HEK293 (cell line): ENCODE results near the gene SYNDIG1.

Experiments used
- CTCF ChIA-PET: fragments of 350-600 bp; formaldehyde crosslinking; extraction: SDS; loops from one replicate; lab custom pipeline; 2021; ENCODE audit warnings: antibody characterized with exemption; lab: Yijun Ruan, JAX
- POLR2A ChIA-PET: fragments of 300-600 bp; formaldehyde crosslinking; extraction: SDS; loops from one replicate; lab custom pipeline; 2020; ENCODE audit warnings: antibody characterized with exemption, inconsistent platforms; lab: Yijun Ruan, JAX
- H3K27ac ChIP-seq: fragments of 200-500 bp; sonication (Bioruptor generic); 2 replicates; pipeline ENCODE4 v1.5.1; 2014; ENCODE audit warnings: low read depth, low read length, control low read depth, inconsistent platforms; ENCODE audit errors: extremely low read depth
- H3K36me3 ChIP-seq, 2 experiments: fragments of 200-500 bp in 1 of 2; sonication (Bioruptor generic) in 1 of 2; 1 replicate in 1 of 2; 2 replicates in 1 of 2; pipeline ENCODE4 v1.5.1; 2014 to 2017; ENCODE audit warnings: inconsistent platforms in 2 of 2, low read length in 2 of 2; ENCODE audit not compliant: control insufficient read depth in 2 of 2, insufficient read depth in 1 of 2
- H3K4me1 ChIP-seq: fragments of 200-500 bp; sonication (Bioruptor generic); 2 replicates; pipeline ENCODE4 v1.5.1; 2014; ENCODE audit warnings: mild to moderate bottlenecking, low read length, inconsistent platforms; ENCODE audit not compliant: control insufficient read depth, insufficient read depth
- H3K4me3 ChIP-seq: 2 replicates; pipeline ENCODE4 v1.5.1; 2011; ENCODE audit warnings: low read depth, mild to moderate bottlenecking, control low read depth, low read length, moderate library complexity
- H3K9me3 ChIP-seq: fragments of 200-500 bp; sonication (Bioruptor generic); 2 replicates; pipeline ENCODE4 v1.5.1; 2014; ENCODE audit warnings: low read depth, low read length, inconsistent platforms; ENCODE audit not compliant: control insufficient read depth, insufficient read depth
- HOXD13 ChIP-seq: sonication (generic); formaldehyde crosslinking; IDR thresholded peaks from 2 replicates; pipeline ENCODE4 v1.8.0; 2022; ENCODE audit warnings: missing genetic modification reagents, borderline replicate concordance
- ZBTB21 ChIP-seq: fragments of 450-650 bp; formaldehyde crosslinking; IDR thresholded peaks from 2 replicates; pipeline ENCODE4 v1.5.1; 2017; ENCODE audit warnings: missing biosample characterization, missing genetic modification characterization
- ZIC2 ChIP-seq: fragments of 450-650 bp; formaldehyde crosslinking; IDR thresholded peaks from 2 replicates; pipeline ENCODE4 v1.5.1; 2016; ENCODE audit warnings: missing biosample characterization, missing genetic modification characterization
- ZNF114 ChIP-seq: fragments of 450-650 bp; formaldehyde crosslinking; IDR thresholded peaks from 2 replicates; pipeline ENCODE4 v1.5.0; 2017; ENCODE audit warnings: missing biosample characterization, missing genetic modification characterization
- ZNF248 ChIP-seq: fragments of 450-650 bp; formaldehyde crosslinking; IDR thresholded peaks from 2 replicates; pipeline ENCODE4 v1.5.1; 2017; ENCODE audit warnings: missing biosample characterization, missing genetic modification characterization
- ZNF266 ChIP-seq: fragments of 450-650 bp; formaldehyde crosslinking; IDR thresholded peaks from 2 replicates; pipeline ENCODE4 v1.5.1; 2016; ENCODE audit warnings: missing biosample characterization, missing genetic modification characterization, low read depth
- ZNF350 ChIP-seq: fragments of 450-650 bp; formaldehyde crosslinking; IDR thresholded peaks from 2 replicates; pipeline ENCODE4 v1.5.0; 2017; ENCODE audit warnings: missing biosample characterization, mild to moderate bottlenecking, missing genetic modification characterization
- ZNF521 ChIP-seq: fragments of 450-650 bp; formaldehyde crosslinking; IDR thresholded peaks from 2 replicates; pipeline ENCODE4 v1.5.1; 2017; ENCODE audit warnings: missing biosample characterization, mild to moderate bottlenecking, missing genetic modification characterization
- ZNF544 ChIP-seq: fragments of 450-650 bp; formaldehyde crosslinking; IDR thresholded peaks from 2 replicates; pipeline ENCODE4 v1.5.0; 2017; ENCODE audit warnings: missing biosample characterization, missing genetic modification characterization
- ZNF561 ChIP-seq: fragments of 450-650 bp; IDR thresholded peaks from 2 replicates; pipeline ENCODE4 v1.5.1; 2018; ENCODE audit warnings: missing biosample characterization, missing genetic modification characterization, borderline replicate concordance
- ZNF768 ChIP-seq: fragments of 450-650 bp; formaldehyde crosslinking; IDR thresholded peaks from 2 replicates; pipeline ENCODE4 v1.5.1; 2018; ENCODE audit warnings: missing biosample characterization, mild to moderate bottlenecking, missing genetic modification characterization
- ZSCAN16 ChIP-seq: fragments of 450-650 bp; formaldehyde crosslinking; IDR thresholded peaks from 2 replicates; pipeline ENCODE4 v1.5.1; 2016; ENCODE audit warnings: missing biosample characterization, missing genetic modification characterization
- TF ChIP-seq, protein P1 (sequence below): fragments of 450-650 bp; formaldehyde crosslinking; IDR thresholded peaks from 2 replicates; pipeline ENCODE4 v1.5.1; 2016; ENCODE audit warnings: missing biosample characterization, missing genetic modification characterization
- TF ChIP-seq, protein P2 (sequence below): fragments of 450-650 bp; formaldehyde crosslinking; IDR thresholded peaks from 2 replicates; pipeline ENCODE4 v1.5.1; 2016; ENCODE audit warnings: missing biosample characterization, missing genetic modification characterization
- TF ChIP-seq, protein P3 (sequence below): fragments of 450-650 bp; formaldehyde crosslinking; IDR thresholded peaks from 2 replicates; pipeline ENCODE4 v1.5.1; 2016; ENCODE audit warnings: missing biosample characterization, missing genetic modification characterization, borderline replicate concordance
- TF ChIP-seq, protein P4 (sequence below): fragments of 450-650 bp; formaldehyde crosslinking; IDR thresholded peaks from 2 replicates; pipeline ENCODE4 v1.5.1; 2016; ENCODE audit warnings: missing biosample characterization, missing genetic modification characterization
- TF ChIP-seq, protein P5 (sequence below): fragments of 450-650 bp; formaldehyde crosslinking; IDR thresholded peaks from 2 replicates; pipeline ENCODE4 v1.5.1; 2016; ENCODE audit warnings: missing biosample characterization, missing genetic modification characterization, low read depth

SYNDIG1 gene

DNA sequence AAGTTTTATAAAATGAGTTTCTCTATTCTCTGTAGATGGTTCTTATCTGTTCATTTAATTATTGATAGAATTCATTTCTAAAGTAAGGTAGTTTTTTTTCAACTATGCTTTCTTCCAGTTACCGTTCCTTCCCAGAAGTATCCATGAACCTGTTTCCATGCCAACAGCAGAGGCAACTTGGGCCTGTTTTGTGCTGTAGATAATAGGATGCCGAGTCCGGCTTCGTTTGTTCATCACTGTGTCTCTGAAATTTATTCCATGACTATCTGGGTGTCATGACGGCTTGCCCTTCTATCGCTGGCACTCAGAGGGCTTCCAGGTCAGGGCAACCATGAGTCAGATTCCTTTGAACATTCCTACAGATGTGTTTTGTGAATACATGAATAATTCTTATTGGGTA is 190.4 kb downstream of the SYNDIG1 start (continued):
- TF ChIP-seq, protein P1, sequence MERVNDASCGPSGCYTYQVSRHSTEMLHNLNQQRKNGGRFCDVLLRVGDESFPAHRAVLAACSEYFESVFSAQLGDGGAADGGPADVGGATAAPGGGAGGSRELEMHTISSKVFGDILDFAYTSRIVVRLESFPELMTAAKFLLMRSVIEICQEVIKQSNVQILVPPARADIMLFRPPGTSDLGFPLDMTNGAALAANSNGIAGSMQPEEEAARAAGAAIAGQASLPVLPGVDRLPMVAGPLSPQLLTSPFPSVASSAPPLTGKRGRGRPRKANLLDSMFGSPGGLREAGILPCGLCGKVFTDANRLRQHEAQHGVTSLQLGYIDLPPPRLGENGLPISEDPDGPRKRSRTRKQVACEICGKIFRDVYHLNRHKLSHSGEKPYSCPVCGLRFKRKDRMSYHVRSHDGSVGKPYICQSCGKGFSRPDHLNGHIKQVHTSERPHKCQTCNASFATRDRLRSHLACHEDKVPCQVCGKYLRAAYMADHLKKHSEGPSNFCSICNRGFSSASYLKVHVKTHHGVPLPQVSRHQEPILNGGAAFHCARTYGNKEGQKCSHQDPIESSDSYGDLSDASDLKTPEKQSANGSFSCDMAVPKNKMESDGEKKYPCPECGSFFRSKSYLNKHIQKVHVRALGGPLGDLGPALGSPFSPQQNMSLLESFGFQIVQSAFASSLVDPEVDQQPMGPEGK, result no peak
- no peak for TF ChIP-seq ZNF248 (tag by site-specific recombination)
- TF ChIP-seq ZSCAN16 (tag by site-specific recombination), result no peak
- TF ChIP-seq ZNF768 (tag by site-specific recombination), result no peak
- TF ChIP-seq ZNF266, result no peak
- no peak for TF ChIP-seq ZNF350 (tag by site-specific recombination)
- TF ChIP-seq, protein P2, sequence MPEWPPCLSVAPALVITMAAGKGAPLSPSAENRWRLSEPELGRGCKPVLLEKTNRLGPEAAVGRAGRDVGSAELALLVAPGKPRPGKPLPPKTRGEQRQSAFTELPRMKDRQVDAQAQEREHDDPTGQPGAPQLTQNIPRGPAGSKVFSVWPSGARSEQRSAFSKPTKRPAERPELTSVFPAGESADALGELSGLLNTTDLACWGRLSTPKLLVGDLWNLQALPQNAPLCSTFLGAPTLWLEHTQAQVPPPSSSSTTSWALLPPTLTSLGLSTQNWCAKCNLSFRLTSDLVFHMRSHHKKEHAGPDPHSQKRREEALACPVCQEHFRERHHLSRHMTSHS, result no peak
- TF ChIP-seq, protein P3, sequence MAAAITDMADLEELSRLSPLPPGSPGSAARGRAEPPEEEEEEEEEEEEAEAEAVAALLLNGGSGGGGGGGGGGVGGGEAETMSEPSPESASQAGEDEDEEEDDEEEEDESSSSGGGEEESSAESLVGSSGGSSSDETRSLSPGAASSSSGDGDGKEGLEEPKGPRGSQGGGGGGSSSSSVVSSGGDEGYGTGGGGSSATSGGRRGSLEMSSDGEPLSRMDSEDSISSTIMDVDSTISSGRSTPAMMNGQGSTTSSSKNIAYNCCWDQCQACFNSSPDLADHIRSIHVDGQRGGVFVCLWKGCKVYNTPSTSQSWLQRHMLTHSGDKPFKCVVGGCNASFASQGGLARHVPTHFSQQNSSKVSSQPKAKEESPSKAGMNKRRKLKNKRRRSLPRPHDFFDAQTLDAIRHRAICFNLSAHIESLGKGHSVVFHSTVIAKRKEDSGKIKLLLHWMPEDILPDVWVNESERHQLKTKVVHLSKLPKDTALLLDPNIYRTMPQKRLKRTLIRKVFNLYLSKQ (tag by site-specific recombination), result no peak
- TF ChIP-seq, all 188 proteins: peak for 0

DNA sequence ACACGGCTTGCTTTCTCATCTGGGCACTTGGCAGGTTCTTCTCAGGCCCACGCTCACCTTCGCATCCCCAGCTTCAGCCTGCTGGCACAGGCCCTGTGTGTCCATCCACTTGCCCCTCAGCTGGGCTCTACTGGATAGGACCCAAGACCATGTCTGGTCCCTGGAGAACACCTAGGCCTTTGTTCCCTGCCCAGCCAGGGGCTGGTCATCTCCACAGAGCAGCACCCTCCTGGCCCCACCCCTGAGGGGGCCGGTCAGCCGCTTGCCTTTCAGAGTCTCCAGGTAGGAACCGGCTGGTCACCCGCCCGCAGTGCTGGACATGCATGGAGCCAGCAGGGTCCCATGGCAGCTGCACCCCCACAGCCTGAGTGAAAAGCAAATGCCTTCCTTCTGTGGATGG is 191.2 kb downstream of the SYNDIG1 start:
- H3K4me1 ChIP-seq, result no peaks in the 10 kb centered on the region
- ChIA-PET POLR2A (no interaction called here), CTCF (no interaction called here)
- no peak for TF ChIP-seq ZNF521 (tag by site-specific recombination)
- TF ChIP-seq, all 188 proteins: peak for 0
- Histone ChIP-seq H3K36me3 (no peaks in the 10 kb centered on the region), H3K27ac (no peak overlapping the region), H3K4me3 (no peak overlapping the region), H3K9me3 (no peaks in the 10 kb centered on the region)

DNA sequence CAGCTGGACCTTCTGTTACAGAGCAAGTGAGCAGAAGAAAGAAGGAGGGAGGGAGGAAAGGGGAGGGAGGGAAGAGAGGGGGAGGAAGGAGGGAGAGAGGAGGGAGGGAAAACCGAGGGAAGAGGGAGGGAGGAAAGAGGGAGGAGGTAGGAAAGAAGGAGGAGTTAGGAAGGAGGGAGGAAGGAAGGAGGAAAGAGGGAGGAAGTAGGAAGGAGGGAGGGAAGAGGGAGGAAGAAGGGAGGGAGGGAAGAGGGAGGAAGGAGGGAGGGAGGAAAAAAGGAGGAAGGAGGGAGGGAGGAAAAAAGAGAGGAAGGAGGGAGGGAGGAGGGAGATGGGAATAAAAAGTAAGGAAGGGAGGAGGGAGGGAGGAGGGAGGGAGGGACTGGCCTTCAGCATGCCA is 191.8 kb downstream of the SYNDIG1 start:
- H3K27ac ChIP-seq, result no peak overlapping the region
- H3K4me1 ChIP-seq, result no peaks in the 10 kb centered on the region
- TF ChIP-seq ZNF544, result no peak
- TF ChIP-seq, protein P4, sequence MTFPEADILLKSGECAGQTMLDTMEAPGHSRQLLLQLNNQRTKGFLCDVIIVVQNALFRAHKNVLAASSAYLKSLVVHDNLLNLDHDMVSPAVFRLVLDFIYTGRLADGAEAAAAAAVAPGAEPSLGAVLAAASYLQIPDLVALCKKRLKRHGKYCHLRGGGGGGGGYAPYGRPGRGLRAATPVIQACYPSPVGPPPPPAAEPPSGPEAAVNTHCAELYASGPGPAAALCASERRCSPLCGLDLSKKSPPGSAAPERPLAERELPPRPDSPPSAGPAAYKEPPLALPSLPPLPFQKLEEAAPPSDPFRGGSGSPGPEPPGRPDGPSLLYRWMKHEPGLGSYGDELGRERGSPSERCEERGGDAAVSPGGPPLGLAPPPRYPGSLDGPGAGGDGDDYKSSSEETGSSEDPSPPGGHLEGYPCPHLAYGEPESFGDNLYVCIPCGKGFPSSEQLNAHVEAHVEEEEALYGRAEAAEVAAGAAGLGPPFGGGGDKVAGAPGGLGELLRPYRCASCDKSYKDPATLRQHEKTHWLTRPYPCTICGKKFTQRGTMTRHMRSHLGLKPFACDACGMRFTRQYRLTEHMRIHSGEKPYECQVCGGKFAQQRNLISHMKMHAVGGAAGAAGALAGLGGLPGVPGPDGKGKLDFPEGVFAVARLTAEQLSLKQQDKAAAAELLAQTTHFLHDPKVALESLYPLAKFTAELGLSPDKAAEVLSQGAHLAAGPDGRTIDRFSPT (tag by site-specific recombination), result no peak
- no peak for TF ChIP-seq ZNF561 (tag by site-specific recombination)
- no peak for TF ChIP-seq ZNF114 (tag by site-specific recombination)
- TF ChIP-seq ZBTB21, result no peak
- TF ChIP-seq HOXD13 (CRISPR knock-in tag), result no peak
- TF ChIP-seq, all 188 proteins: peak for 0
- ChIA-PET CTCF (no interaction called here), POLR2A (no interaction called here)
- Histone ChIP-seq H3K4me3 (no peak overlapping the region), H3K9me3 (no peaks in the 10 kb centered on the region), H3K36me3 (no peaks in the 10 kb centered on the region)

DNA sequence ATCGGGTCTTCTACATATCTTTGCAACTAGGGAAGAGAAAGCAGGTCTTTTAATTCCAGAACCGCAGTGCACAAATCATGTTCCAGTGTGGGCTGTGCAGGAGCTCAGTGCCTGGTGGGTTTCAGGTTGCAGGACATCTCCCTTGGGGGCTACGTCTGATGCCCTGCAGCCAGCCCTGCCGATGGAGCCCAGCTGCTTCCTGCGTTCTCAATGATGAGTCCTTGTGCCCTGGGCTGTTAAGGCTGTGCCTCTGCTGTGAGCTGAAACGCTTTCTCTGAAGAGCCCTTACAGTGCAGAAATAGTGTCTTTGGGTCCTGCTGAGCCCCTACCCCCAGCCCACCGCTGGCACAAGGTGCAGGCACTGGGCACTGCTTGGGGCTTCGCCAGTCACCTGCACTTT is 192.9 kb downstream of the SYNDIG1 start:
- TF ChIP-seq, protein P5, sequence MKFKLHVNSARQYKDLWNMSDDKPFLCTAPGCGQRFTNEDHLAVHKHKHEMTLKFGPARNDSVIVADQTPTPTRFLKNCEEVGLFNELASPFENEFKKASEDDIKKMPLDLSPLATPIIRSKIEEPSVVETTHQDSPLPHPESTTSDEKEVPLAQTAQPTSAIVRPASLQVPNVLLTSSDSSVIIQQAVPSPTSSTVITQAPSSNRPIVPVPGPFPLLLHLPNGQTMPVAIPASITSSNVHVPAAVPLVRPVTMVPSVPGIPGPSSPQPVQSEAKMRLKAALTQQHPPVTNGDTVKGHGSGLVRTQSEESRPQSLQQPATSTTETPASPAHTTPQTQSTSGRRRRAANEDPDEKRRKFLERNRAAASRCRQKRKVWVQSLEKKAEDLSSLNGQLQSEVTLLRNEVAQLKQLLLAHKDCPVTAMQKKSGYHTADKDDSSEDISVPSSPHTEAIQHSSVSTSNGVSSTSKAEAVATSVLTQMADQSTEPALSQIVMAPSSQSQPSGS (tag by site-specific recombination), result no peak
- 0 out of 2 replicates have a peak, but pooled peaks have one; percentile 21 for TF ChIP-seq ZIC2
- Histone ChIP-seq H3K4me1 (no peaks in the 10 kb centered on the region), H3K4me3 (no peak overlapping the region), H3K27ac (no peak overlapping the region), H3K36me3 (no peaks in the 10 kb centered on the region), H3K9me3 (no peaks in the 10 kb centered on the region)
- ChIA-PET CTCF (no interaction called here), POLR2A (no interaction called here)
